Globus pallidus (tissue), 1 donor: Measurements from ENCODE around the gene PDE11A.
A peak's percentile ranks its signal among the peaks of the same experiment; 100 is the strongest.

Experiments used
- DNase-seq: peaks from one replicate; pipeline ENCODE4 v3.0.0-alpha.2; 2015; ENCODE audit warnings: low spot score

The PDE11A gene

DNA sequence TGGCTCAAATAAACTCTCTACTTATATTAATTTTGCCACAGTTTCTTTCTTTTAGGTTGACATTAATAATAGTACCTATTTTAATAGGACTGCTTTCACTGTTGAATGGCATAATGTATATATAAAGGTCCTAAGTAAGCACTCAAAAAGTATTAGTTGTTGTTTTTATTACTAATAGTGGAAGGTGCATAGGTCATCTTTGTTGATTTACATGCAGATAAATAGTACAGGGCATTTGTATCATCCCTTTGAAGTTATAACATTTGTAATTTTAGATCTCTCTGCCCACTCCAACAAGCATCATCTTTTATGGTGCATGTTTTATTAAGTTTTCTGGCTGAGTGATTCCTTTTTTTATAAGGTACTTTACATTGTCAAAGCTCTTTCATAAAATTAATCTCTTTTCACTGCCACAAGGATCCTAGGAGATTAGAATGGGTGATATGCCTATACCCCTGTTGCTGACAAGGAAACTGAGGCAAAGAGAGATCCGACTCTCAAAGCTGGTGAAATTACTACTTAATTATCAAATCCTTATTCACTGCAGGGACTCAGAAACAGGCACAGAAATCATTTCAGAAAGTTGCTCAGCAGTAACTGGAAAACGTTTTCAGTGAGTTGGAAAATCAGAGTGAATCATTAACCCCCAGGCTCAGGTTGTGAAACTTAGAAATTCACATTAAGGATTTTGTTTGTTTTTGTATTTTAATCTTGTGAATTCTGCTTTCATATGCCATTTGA lies 380.4 kb downstream of the PDE11A start:
- DNase-seq: no peak

GRCh38 chr2:177691177-177691576 lies 381.4 kb downstream of the PDE11A start:
- DNase-seq: no peak

GRCh38 chr2:177689623-177690022 lies 383.0 kb downstream of the PDE11A start:
- no peak for DNase-seq

- no peak for DNase-seq
Observed at GRCh38 chr2:177688844-177689243, 383.7 kb downstream of the PDE11A start.

- DNase-seq: no peak
Observed at GRCh38 chr2:177683661-177684069, 388.9 kb downstream of the PDE11A start.

- no peak for DNase-seq
Observed at GRCh38 chr2:177682836-177683660, 389.5 kb downstream of the PDE11A start.

GRCh38 chr2:177682006-177682405 lies 390.6 kb downstream of the PDE11A start:
- no peak for DNase-seq

DNA sequence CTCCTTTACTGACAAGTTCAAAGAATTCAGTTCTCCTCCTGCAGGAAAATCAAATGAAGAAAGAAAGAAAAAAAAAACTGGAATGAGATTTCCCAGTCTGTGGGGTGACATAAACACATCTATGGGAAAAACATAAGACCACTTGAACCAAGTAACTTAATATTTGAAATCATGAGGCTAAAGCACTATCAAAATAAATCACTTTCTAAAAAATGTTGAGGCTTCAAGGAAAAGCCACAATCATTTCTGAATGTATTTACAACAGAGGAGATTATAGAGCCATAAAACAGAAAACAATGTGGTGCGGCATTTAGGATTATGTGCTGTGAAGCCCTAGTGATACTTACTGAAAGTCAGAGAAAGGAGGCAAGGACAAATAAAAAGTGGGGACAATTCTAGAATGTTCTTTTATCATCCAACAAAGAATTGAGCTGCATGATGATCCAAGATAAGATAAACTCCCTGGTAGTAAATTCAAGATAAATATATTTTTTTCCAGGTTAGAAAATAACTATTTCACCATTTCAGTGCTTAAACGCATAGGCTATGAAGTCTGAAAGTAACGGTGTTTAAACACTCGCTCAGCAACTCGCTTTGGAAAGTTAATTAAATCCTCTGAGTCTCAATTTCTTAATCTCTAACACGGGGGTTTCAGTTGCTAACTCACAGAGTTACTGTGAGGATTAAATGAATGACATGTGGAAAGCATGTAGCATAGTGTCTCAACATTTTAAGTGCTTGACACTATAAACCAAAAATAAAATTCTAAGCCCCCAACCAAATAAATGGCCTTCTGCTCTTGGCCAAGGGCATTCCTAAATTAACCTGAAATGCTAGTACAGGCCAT lies 391.5 kb downstream of the PDE11A start:
- DNase-seq: no peak

GRCh38 chr2:177679611-177680605 lies 392.7 kb downstream of the PDE11A start:
- no peak for DNase-seq

- DNase-seq: no peak
Observed at GRCh38 chr2:177678939-177679338, 393.6 kb downstream of the PDE11A start.

- DNase-seq: no peak
Observed at GRCh38 chr2:177676636-177677035, 395.9 kb downstream of the PDE11A start.

DNA sequence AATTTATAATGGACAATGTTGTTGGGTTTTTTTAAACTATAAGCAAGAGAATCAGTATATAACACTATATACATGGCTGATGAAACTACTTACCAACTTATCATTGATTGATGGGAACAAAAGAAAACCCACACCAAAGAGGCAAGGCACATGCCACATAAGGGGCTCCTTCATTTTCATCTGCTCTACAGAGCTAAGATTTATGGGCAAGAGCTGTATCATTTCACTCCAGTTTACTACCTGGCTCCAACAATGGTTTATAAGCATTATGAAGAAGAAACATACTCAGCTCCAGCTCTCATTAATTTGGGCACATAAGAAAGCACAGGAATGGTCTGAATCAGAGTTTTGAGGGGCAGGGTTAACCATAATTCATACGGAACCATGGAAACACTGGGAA lies 396.8 kb downstream of the PDE11A start:
- no peak for DNase-seq

- DNase-seq: peak; percentile 82
Observed at GRCh38 chr2:177675350-177675821, 397.2 kb downstream of the PDE11A start.

- DNase-seq: no peak
Observed at GRCh38 chr2:177673602-177674595, 398.7 kb downstream of the PDE11A start.

DNA sequence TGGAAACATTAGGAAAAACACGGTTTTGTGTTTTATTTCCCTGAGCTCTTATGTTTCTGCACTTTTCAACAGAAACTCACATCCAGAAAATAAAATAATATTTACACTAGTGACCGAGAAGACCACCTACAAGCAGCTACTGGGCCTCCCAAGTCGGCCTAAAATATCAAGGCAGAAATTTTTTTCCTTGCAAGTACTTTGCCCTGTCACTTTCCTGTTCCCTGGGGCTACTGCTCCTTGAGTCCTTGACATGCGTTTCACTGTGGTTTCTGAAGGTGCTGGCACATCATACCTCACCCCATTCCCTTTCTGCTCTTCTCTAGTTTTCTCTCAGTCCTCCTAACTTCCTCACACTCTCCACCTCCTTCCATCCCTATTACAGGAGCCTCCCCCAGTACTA lies 400.9 kb downstream of the PDE11A start:
- no peak for DNase-seq

- no peak for DNase-seq
Observed at GRCh38 chr2:177670791-177671535, 401.6 kb downstream of the PDE11A start.

GRCh38 chr2:177669625-177670330 lies 402.8 kb downstream of the PDE11A start:
- DNase-seq: no peak

DNA sequence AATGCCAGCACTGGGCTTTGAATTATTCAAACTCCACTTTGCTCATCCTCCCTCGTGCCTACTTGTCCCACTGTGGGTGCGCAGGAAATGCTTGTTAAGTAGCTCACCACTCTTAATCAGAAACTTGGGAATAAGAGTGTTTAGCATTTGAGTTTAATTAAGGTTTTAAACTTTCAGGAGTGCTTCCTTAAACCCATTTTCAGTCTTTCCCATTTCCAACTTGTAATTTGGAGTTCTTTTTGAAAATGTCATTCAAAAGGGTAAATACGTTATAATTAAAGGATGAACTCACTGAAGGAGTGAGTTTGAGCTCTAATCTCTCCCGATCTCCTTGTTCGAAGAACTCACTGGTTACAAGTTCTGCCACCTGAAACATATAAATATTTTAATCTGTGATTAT lies 403.4 kb downstream of the PDE11A start:
- DNase-seq: no peak
